ENCODE measurements around the gene CELSR1. TPM values are rescaled to one million over a fixed set of nuclear protein-coding genes. Genes with fewer than 3 reads are reported as not detected.

Gene CELSR1
- total RNA-seq, 1 donor from 2014 or later = 0.30 TPM

GRCh38 chr22:46469711-46470110 lies 67.7 kb downstream of the CELSR1 start:
- intact Hi-C loops (cut with micrococcal nuclease) = no loop called here
- no peak for DNase-seq (ENCODE audit: low spot score)
- H3K27ac Mint-ChIP-seq = no peak overlapping the region
- H3K4me3 Mint-ChIP-seq (ENCODE audit: low read depth) = no peak overlapping the region
- H3K27me3 Mint-ChIP-seq (ENCODE audit: low read depth) = no peaks in the 10 kb centered on the region
- H3K36me3 Mint-ChIP-seq (ENCODE audit: low read depth) = no peaks in the 10 kb centered on the region
- H3K4me1 Mint-ChIP-seq (ENCODE audit: low read depth) = no peaks in the 10 kb centered on the region
- H3K9me3 Mint-ChIP-seq = peaks cover 4% of the 10 kb centered on the region

DNA sequence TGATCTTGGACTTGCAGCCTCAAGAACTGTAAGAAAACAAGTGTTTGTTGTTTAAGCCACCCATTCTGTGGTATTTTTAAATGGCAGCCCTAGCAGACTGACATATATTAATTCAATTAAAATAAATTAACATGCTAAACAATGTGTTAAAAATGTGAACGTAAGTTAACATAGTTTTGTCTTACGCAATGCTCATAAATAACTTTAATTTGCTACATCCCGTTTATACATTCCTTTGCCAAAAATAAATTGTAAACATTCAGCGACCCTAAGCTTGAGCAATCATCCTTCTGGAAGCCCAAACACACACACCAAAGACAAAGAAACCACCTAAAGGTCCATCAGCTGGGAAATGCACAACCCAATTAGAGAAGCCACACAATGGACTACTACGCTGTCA lies 70.4 kb downstream of the CELSR1 start:
- Mint-ChIP-seq H3K4me1 (ENCODE audit: low read depth) (no peaks in the 10 kb centered on the region), H3K27ac (no peak overlapping the region)

DNA sequence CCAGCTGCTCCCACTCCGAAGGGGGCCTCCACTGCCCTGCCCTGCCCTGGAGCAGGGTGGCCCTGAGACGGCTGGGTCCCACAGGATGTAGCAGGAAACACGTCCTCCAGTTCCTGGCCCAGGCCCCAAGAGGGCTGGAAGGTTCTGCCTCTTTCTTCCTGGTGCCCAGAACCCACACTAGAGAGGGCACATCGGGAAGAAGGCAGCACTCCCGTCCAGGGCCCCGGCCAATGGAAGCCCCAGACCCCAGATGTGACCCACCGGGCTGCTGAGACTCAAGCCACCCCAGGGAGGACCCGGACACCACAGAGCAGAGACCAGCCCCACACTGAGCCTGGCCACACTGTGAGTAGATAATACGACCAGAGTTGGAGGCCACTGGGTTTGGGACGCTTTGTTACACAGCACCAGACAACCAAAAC lies 71.2 kb downstream of the CELSR1 start:
- Mint-ChIP-seq H3K4me3 (ENCODE audit: low read depth) (no peak overlapping the region), H3K27ac (no peak overlapping the region), H3K36me3 (ENCODE audit: low read depth) (no peaks in the 10 kb centered on the region), H3K27me3 (ENCODE audit: low read depth) (no peaks in the 10 kb centered on the region), H3K4me1 (ENCODE audit: low read depth) (no peaks in the 10 kb centered on the region), H3K9me3 (peaks cover 4% of the 10 kb centered on the region)
- no peak for DNase-seq (ENCODE audit: low spot score)
- intact Hi-C loops (cut with micrococcal nuclease) = no loop called here

More for the DNA sequence above, 70.4 kb downstream of the CELSR1 start:
- Mint-ChIP-seq H3K36me3 (ENCODE audit: low read depth) (no peaks in the 10 kb centered on the region), H3K4me3 (ENCODE audit: low read depth) (no peak overlapping the region), H3K9me3 (peaks cover 4% of the 10 kb centered on the region), H3K27me3 (ENCODE audit: low read depth) (no peaks in the 10 kb centered on the region)
- intact Hi-C loops (cut with micrococcal nuclease) = no loop called here
- DNase-seq (ENCODE audit: low spot score) = no peak

GRCh38 chr22:46465793-46466192 lies 71.6 kb downstream of the CELSR1 start:
- Mint-ChIP-seq H3K9me3 (peaks cover 4% of the 10 kb centered on the region), H3K36me3 (ENCODE audit: low read depth) (no peaks in the 10 kb centered on the region), H3K27ac (no peak overlapping the region), H3K4me1 (ENCODE audit: low read depth) (no peaks in the 10 kb centered on the region), H3K27me3 (ENCODE audit: low read depth) (no peaks in the 10 kb centered on the region), H3K4me3 (ENCODE audit: low read depth) (no peak overlapping the region)
- no peak for DNase-seq (ENCODE audit: low spot score)
- intact Hi-C loops (cut with micrococcal nuclease) = no loop called here

DNA sequence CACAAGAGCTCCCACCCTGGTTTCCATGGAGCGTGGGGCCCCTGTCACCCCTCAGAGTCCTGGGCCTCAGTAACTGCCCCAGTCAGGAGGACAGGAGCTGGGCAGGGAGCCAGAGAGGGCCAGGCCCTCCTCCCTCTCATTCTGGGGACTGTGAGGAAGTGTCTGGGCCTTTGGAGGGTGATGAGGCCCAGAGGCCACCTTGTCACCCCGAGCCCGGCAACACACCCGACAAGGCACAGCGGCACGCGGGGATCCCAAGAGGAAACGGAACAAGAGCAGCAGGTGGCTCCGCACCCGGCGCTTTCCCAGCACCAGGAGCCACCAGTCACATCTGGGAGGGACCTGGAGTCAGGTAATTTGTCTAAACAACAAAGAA lies 72.1 kb downstream of the CELSR1 start:
- H3K4me1 Mint-ChIP-seq (ENCODE audit: low read depth) = no peaks in the 10 kb centered on the region
- peaks cover 4% of the 10 kb centered on the region for H3K9me3 Mint-ChIP-seq
- H3K36me3 Mint-ChIP-seq (ENCODE audit: low read depth) = no peaks in the 10 kb centered on the region

DNA sequence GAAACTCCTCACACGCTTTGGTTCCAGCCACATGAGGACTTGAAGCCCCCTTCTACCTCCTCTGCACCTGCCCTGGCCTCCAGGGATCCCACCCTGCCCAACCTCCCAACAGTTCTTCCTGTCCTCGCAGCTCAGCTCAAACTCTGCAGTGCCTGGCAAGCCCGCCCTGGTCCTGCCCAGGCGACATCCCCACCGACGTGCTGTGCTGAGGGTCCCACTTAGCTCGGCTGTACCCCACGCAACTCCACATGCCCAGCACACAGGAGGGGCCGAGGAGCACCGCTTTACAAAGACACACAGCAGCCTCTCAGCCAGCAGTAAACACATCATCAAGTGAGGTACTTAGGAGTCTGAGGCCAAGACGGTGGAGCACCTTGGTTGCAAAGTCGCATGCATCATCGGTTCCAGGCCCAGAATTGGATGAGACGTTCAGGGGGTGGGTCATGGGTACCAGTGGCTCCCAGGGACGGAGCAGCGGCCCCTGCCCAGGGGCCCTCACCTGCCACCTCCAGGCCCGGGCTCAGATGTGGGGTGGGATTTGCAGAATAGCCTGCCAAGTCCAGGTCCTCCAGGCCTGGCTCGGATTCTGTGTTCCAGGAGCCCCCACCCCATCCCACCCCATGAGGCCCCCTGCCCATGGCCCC lies 72.6 kb downstream of the CELSR1 start:
- H3K4me3 Mint-ChIP-seq (ENCODE audit: low read depth) = no peak overlapping the region
- no peaks in the 10 kb centered on the region for H3K36me3 Mint-ChIP-seq (ENCODE audit: low read depth)
- H3K4me1 Mint-ChIP-seq (ENCODE audit: low read depth) = no peaks in the 10 kb centered on the region
- DNase-seq (ENCODE audit: low spot score) = no peak
- no peak overlapping the region for H3K27ac Mint-ChIP-seq
- intact Hi-C loops (cut with micrococcal nuclease) = no loop called here
- H3K27me3 Mint-ChIP-seq (ENCODE audit: low read depth) = no peaks in the 10 kb centered on the region
- H3K9me3 Mint-ChIP-seq = peaks cover 4% of the 10 kb centered on the region

More for the DNA sequence above, 72.1 kb downstream of the CELSR1 start:
- Mint-ChIP-seq H3K27ac (no peak overlapping the region), H3K4me3 (ENCODE audit: low read depth) (no peak overlapping the region), H3K27me3 (ENCODE audit: low read depth) (no peaks in the 10 kb centered on the region)
- intact Hi-C loops (cut with micrococcal nuclease) = no loop called here
- no peak for DNase-seq (ENCODE audit: low spot score)

DNA sequence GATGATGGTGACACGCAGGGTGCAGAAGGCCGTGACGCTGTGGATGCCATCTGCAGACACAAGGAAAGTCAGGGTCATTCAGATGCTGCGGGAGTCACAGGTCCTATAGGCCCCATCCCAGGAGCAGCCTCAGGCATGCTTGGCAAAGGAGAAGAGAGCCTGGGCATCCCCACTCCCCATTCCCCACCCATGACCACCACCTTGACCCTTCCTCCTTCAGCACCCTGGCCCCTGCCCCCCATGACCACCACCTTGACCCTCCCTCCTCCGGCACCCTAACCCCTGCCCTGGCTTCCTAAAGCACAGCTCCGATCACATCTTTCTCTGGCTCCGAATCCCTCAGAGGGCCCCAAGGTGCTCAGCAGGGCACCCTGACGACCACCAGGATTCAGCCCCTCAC lies 73.1 kb downstream of the CELSR1 start:
- intact Hi-C loops (cut with micrococcal nuclease) = no loop called here
- peaks cover 4% of the 10 kb centered on the region for H3K9me3 Mint-ChIP-seq
- H3K27ac Mint-ChIP-seq = no peak overlapping the region
- no peaks in the 10 kb centered on the region for H3K4me1 Mint-ChIP-seq (ENCODE audit: low read depth)
- no peak for DNase-seq (ENCODE audit: low spot score)
- H3K27me3 Mint-ChIP-seq (ENCODE audit: low read depth) = no peaks in the 10 kb centered on the region
- H3K36me3 Mint-ChIP-seq (ENCODE audit: low read depth) = no peaks in the 10 kb centered on the region
- no peak overlapping the region for H3K4me3 Mint-ChIP-seq (ENCODE audit: low read depth)

GRCh38 chr22:46463435-46464227 lies 73.8 kb downstream of the CELSR1 start:
- intact Hi-C loops (cut with micrococcal nuclease) = no loop called here

GRCh38 chr22:46462726-46463371 lies 74.6 kb downstream of the CELSR1 start:
- intact Hi-C loops (cut with micrococcal nuclease) = no loop called here
- Mint-ChIP-seq H3K4me3 (ENCODE audit: low read depth) (no peak overlapping the region), H3K27ac (no peak overlapping the region), H3K9me3 (no peaks in the 10 kb centered on the region), H3K27me3 (ENCODE audit: low read depth) (no peaks in the 10 kb centered on the region), H3K36me3 (ENCODE audit: low read depth) (no peaks in the 10 kb centered on the region), H3K4me1 (ENCODE audit: low read depth) (no peaks in the 10 kb centered on the region)
- DNase-seq (ENCODE audit: low spot score) = no peak

More at GRCh38 chr22:46463435-46464227, 73.8 kb downstream of the CELSR1 start:
- H3K27ac Mint-ChIP-seq = no peak overlapping the region
- H3K36me3 Mint-ChIP-seq (ENCODE audit: low read depth) = no peaks in the 10 kb centered on the region
- H3K27me3 Mint-ChIP-seq (ENCODE audit: low read depth) = no peaks in the 10 kb centered on the region
- no peak for DNase-seq (ENCODE audit: low spot score)
- H3K4me1 Mint-ChIP-seq (ENCODE audit: low read depth) = no peaks in the 10 kb centered on the region
- peaks cover 4% of the 10 kb centered on the region for H3K9me3 Mint-ChIP-seq
- H3K4me3 Mint-ChIP-seq (ENCODE audit: low read depth) = no peak overlapping the region

DNA sequence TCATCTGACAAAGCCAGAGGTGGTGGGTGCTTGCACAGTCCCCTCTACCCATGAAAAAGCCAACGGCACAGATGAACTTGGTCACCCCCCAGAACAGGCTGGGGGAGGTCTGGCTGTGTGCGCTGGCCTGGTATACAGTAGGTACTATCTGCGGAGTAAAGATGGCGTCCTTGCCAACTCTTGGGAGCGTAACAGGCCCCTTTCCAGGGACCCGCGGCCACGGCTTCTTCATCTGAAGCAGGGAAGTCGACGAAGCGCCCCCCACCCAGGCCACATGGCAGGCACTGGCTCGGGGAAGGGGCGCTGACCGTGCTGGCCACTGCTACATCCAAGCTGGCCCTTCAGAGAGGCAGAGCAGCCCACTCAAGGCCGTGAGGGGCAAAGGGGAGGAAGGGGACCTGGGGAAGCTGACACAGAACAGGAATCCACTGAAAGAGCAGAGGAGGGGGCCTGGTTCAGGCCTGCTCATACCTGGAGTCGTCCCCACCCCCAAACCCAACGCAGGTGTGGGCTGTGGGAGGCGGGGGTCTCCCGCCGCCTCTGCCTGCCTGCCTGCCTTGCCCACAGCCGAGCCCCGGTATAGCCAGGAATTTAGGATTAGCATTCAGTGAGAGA lies 75.7 kb downstream of the CELSR1 start:
- intact Hi-C loops (cut with micrococcal nuclease) = no loop called here
- no peaks in the 10 kb centered on the region for H3K9me3 Mint-ChIP-seq
- no peaks in the 10 kb centered on the region for H3K36me3 Mint-ChIP-seq (ENCODE audit: low read depth)
- no peak for DNase-seq (ENCODE audit: low spot score)
- H3K27ac Mint-ChIP-seq = no peak overlapping the region
- H3K27me3 Mint-ChIP-seq (ENCODE audit: low read depth) = no peaks in the 10 kb centered on the region
- no peak overlapping the region for H3K4me3 Mint-ChIP-seq (ENCODE audit: low read depth)
- no peaks in the 10 kb centered on the region for H3K4me1 Mint-ChIP-seq (ENCODE audit: low read depth)

GRCh38 chr22:46460857-46461256 lies 76.6 kb downstream of the CELSR1 start:
- Mint-ChIP-seq H3K27me3 (ENCODE audit: low read depth) (no peaks in the 10 kb centered on the region), H3K4me3 (ENCODE audit: low read depth) (no peak overlapping the region), H3K36me3 (ENCODE audit: low read depth) (no peaks in the 10 kb centered on the region), H3K4me1 (ENCODE audit: low read depth) (no peaks in the 10 kb centered on the region), H3K9me3 (no peaks in the 10 kb centered on the region), H3K27ac (no peak overlapping the region)
- DNase-seq (ENCODE audit: low spot score) = no peak
- intact Hi-C loops (cut with micrococcal nuclease) = no loop called here

DNA sequence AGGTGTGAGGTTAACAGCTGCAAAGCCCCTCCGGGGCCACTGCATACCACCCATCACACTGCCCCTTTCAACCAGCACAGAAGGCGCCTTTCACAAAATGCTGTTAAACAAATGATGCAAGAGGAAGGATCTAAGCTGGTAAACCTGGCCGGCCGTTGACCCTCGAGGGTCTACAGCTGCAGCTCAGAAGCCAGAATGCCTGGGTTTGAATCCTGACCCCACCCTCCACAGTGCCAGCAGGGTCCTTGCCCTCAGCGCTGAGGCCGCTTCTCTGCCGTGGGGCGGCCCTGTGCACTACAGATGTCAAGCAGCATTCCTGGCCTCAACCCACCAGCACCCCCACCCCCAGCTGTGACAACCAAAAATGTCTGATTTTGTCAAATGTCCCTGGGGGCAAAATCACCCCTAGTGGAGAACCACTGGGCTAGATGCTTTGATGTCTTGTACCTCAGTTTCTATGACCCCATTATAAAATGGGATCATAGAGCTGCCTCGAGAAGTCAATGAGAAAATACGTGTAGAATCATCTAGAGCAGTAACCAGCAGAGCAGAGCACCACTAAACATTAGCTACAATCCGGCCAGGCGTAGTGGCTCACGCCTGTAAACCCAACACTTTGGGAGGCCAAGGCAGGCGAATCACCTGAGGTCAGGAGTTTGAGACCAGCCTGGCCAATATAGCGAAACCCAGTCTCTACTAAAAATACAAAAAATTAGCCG lies 77.9 kb downstream of the CELSR1 start:
- no peak overlapping the region for H3K27ac Mint-ChIP-seq
- no peaks in the 10 kb centered on the region for H3K9me3 Mint-ChIP-seq
- intact Hi-C loops (cut with micrococcal nuclease) = no loop called here
- H3K36me3 Mint-ChIP-seq (ENCODE audit: low read depth) = no peaks in the 10 kb centered on the region
- no peak for DNase-seq (ENCODE audit: low spot score)
- no peak overlapping the region for H3K4me3 Mint-ChIP-seq (ENCODE audit: low read depth)
- no peaks in the 10 kb centered on the region for H3K4me1 Mint-ChIP-seq (ENCODE audit: low read depth)
- no peaks in the 10 kb centered on the region for H3K27me3 Mint-ChIP-seq (ENCODE audit: low read depth)

Data from activated T-helper 2 cell treated with anti-CD3 and anti-CD28 coated beads, Interferon-gamma antibody, Interleukin-2, Interleukin-4, amounts not matched to agents 10 μg/mL and 5 μg/mL and 100 μg/mL, durations not matched to agents 14 hours and 24 hours and 36 hours (primary cell).